ENCODE data around the gene TEAD1. TPM values are rescaled to one million over a fixed set of nuclear protein-coding genes. Genes with fewer than 3 reads are reported as not detected.
A peak's percentile ranks its signal among the peaks of the same experiment; 100 is the strongest.

Gene TEAD1
- total and polyA plus RNA-seq, 7 donors, result 3.2 to 200 (median 155) TPM

DNA sequence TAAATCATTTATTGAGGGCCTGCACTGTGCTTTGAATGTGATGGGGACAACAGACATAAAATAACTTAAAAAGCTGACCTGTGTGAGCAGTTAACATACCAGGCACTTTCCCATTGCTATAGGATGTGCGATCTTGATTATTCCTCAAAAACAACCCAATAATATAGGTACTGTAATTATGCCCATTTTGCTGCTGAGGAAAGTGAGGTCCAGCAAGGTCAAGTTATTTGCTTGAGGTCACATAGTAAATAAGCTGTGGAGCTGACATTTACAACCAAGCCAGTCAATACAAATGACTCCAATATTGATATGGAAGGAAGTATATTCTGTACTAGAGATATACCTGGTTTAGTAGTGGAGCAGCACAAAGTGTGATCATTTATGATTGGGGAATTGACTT, 96.2 kb downstream of the TEAD1 start:
- H3K36me3 ChIP-seq, result peaks cover 0 to 3% (median 0%) of the 10 kb centered on the region in 4 donors
- no peak overlapping the region for H3K4me3 ChIP-seq
- H3K27me3 ChIP-seq, result no peaks in the 10 kb centered on the region
- intact Hi-C loops (cut with DNase I), result no loop called here
- peaks cover 0 to 88% (median 74%) of the 10 kb centered on the region in 4 donors for H3K4me1 ChIP-seq
- 91 to 95% methylated on average over 1 of the region's 1 CpG for WGBS, 2 donors
- no peak for DNase-seq
- H3K27ac ChIP-seq, result peak overlapping the region in 1 of 4 donors; percentile 55
- H3K9me3 ChIP-seq, result no peaks in the 10 kb centered on the region
- TF ChIP-seq, protein P1, sequence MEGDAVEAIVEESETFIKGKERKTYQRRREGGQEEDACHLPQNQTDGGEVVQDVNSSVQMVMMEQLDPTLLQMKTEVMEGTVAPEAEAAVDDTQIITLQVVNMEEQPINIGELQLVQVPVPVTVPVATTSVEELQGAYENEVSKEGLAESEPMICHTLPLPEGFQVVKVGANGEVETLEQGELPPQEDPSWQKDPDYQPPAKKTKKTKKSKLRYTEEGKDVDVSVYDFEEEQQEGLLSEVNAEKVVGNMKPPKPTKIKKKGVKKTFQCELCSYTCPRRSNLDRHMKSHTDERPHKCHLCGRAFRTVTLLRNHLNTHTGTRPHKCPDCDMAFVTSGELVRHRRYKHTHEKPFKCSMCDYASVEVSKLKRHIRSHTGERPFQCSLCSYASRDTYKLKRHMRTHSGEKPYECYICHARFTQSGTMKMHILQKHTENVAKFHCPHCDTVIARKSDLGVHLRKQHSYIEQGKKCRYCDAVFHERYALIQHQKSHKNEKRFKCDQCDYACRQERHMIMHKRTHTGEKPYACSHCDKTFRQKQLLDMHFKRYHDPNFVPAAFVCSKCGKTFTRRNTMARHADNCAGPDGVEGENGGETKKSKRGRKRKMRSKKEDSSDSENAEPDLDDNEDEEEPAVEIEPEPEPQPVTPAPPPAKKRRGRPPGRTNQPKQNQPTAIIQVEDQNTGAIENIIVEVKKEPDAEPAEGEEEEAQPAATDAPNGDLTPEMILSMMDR (IDR thresholded peaks at IDR 0.05), result no peak

DNA sequence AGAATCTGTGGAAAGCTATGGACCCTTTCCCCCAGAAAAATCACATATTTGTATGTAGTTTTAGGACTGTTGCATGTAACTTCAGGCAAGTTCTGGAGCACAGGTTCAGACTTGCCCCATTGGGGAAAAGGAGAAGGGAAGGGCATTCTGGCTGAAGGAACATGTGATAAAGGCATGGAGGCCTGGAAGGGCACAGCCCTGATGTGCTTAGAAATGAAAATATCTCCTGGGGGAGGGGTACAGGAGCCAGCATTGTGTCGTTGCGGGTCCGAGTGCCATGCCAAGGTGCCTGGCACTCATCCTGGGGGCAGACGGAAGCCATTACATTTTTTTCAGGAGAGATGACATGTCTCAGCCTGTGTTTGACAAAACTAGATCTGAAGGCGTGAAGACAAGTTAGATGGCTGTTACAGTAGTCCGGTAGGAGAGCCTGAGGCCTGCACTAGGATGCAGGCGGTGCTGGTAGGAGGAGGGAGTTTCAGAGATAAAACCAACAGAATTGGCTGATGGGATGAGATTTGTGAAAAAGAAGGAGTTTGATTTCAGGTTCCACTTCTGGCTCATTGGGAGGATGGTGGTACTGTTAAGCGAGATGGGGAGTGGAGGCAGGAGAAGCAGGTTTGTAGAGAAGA, 96.9 kb downstream of the TEAD1 start:
- H3K36me3 ChIP-seq, result no peaks in the 10 kb centered on the region
- DNase-seq, result no peak
- peak overlapping the region in 3 of 4 donors; percentile 12 to 55 (median 49) for H3K27ac ChIP-seq
- TF ChIP-seq POLR2AphosphoS5 (IDR thresholded peaks at IDR 0.05), result no peak
- TF ChIP-seq POLR2A (IDR thresholded peaks at IDR 0.05), result no peak
- no peak for TF ChIP-seq EP300 (IDR thresholded peaks at IDR 0.05)
- TF ChIP-seq, protein P1 (IDR thresholded peaks at IDR 0.05), result no peak
- H3K4me1 ChIP-seq, result peaks cover 0 to 88% (median 74%) of the 10 kb centered on the region in 4 donors
- 92 to 95% methylated on average over 8 of the region's 8 CpGs for WGBS, 2 donors
- intact Hi-C loops (cut with DNase I), result no loop called here
- no peaks in the 10 kb centered on the region for H3K9me3 ChIP-seq
- no peaks in the 10 kb centered on the region for H3K27me3 ChIP-seq
- no peak overlapping the region for H3K4me3 ChIP-seq

- Histone ChIP-seq H3K27me3 (no peaks in the 10 kb centered on the region), H3K27ac (peak overlapping the region in 3 of 4 donors; percentile 12 to 55 (median 49)), H3K36me3 (no peaks in the 10 kb centered on the region), H3K9me3 (no peaks in the 10 kb centered on the region), H3K4me1 (peaks cover 0 to 84% (median 70%) of the 10 kb centered on the region in 4 donors), H3K4me3 (no peak overlapping the region)
- intact Hi-C loops (cut with DNase I), result no loop called here
- TF ChIP-seq, protein P1 (IDR thresholded peaks at IDR 0.05), result no peak
- TF ChIP-seq POLR2AphosphoS5 (IDR thresholded peaks at IDR 0.05), result no peak
- TF ChIP-seq EP300 (IDR thresholded peaks at IDR 0.05), result no peak
- no peak for TF ChIP-seq POLR2A (IDR thresholded peaks at IDR 0.05)
- DNase-seq, result no peak
- 54 to 82% methylated on average over 2 of the region's 2 CpGs for WGBS, 2 donors
Observed at GRCh38 chr11:12771875-12772274, 97.7 kb downstream of the TEAD1 start.

- intact Hi-C loops (cut with DNase I), result no loop called here
- Histone ChIP-seq H3K27ac (peak overlapping the region in 3 of 4 donors; percentile 12 to 55 (median 49)), H3K4me3 (no peak overlapping the region), H3K9me3 (no peaks in the 10 kb centered on the region), H3K4me1 (peaks cover 0 to 84% (median 69%) of the 10 kb centered on the region in 4 donors), H3K36me3 (no peaks in the 10 kb centered on the region), H3K27me3 (no peaks in the 10 kb centered on the region)
- 67 to 90% methylated on average over 1 of the region's 1 CpG for WGBS, 2 donors
- no peak for DNase-seq
- TF ChIP-seq POLR2A (IDR thresholded peaks at IDR 0.05), result no peak
- no peak for TF ChIP-seq EP300 (IDR thresholded peaks at IDR 0.05)
- TF ChIP-seq POLR2AphosphoS5 (IDR thresholded peaks at IDR 0.05), result no peak
- TF ChIP-seq, protein P1 (IDR thresholded peaks at IDR 0.05), result no peak
Observed at GRCh38 chr11:12772324-12772723, 98.1 kb downstream of the TEAD1 start.

DNA sequence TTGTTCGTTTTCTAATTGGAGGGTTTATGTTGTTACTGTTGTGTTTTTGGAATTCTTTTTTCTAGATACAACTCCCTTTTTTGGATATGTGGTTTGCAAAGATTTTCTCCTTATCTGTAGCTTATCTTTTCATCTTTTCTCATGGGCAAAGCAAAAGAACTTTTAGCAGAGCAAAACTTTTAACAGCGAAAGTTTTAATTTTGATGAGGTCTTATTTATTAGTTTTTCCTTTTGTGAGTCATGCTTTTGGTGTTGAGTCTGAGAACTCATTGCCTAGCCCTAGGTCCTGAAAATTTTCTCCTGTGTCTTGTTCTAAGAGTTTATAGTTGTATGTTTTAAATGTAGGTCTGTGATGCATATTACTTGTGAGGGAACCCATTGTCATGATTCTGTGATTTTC, 99.4 kb downstream of the TEAD1 start:
- TF ChIP-seq POLR2AphosphoS5 (IDR thresholded peaks at IDR 0.05), result no peak
- no peak for TF ChIP-seq EP300 (IDR thresholded peaks at IDR 0.05)
- TF ChIP-seq, protein P1 (IDR thresholded peaks at IDR 0.05), result no peak
- TF ChIP-seq POLR2A (IDR thresholded peaks at IDR 0.05), result no peak
- no peak overlapping the region for H3K4me3 ChIP-seq
- no peaks in the 10 kb centered on the region for H3K9me3 ChIP-seq
- DNase-seq, result no peak
- intact Hi-C loops (cut with DNase I), result no loop called here
- H3K36me3 ChIP-seq, result no peaks in the 10 kb centered on the region
- whole genome bisulfite sequencing, 2 donors, result 83 to 89% methylated on average over 2 of the region's 2 CpGs
- H3K4me1 ChIP-seq, result peaks cover 0 to 84% (median 69%) of the 10 kb centered on the region in 4 donors
- no peaks in the 10 kb centered on the region for H3K27me3 ChIP-seq
- peak overlapping the region in 2 of 4 donors; percentile 8 to 55 for H3K27ac ChIP-seq
